A673 (cell line): ENCODE data around the gene CEP57L1. TPM values are rescaled to one million over a fixed set of nuclear protein-coding genes. Genes with fewer than 3 reads are reported as not detected.

Experiments used
- BruUV-seq: library from RNA; stranded (reverse); fragments of 400-500 nt; replicated peaks from 2 replicates; lab custom pipeline; 2021; lab: Mats Ljungman, UMichigan
- CTCF ChIA-PET: fragments of 300-600 bp; sonication (Branson Sonifier 250); formaldehyde crosslinking; loops from one replicate; lab custom pipeline; 2022; ENCODE audit warnings: antibody characterized with exemption; lab: Charles Lee
- POLR2A ChIA-PET: fragments of 300-600 bp; sonication (Branson Sonifier 250); formaldehyde crosslinking; loops from one replicate; lab custom pipeline; 2022; ENCODE audit warnings: antibody characterized with exemption; ENCODE audit not compliant: low non-redundant PET; lab: Charles Lee
- DNase-seq: peaks from one replicate; pipeline ENCODE4 v3.0.0-alpha.2; 2015; ENCODE audit warnings: low spot score
- H3K27ac ChIP-seq: fragments of 200-600 bp; sonication (generic); 2 replicates; pipeline ENCODE4 v1.5.1; 2016; ENCODE audit warnings: mixed run types, low read depth, mild to moderate bottlenecking, mixed read lengths, antibody characterized with exemption, low read length; ENCODE audit not compliant: poor library complexity, severe bottlenecking
- H3K27me3 ChIP-seq: fragments of 200-600 bp; sonication (generic); replicated peaks from 2 replicates; pipeline ENCODE4 v1.6.1; 2017; ENCODE audit warnings: mixed run types, low read depth, mild to moderate bottlenecking, mixed read lengths, antibody characterized with exemption, low read length; ENCODE audit not compliant: insufficient read depth, poor library complexity
- H3K36me3 ChIP-seq: fragments of 200-600 bp; sonication (generic); 2 replicates; pipeline ENCODE4 v1.6.1; 2016; ENCODE audit warnings: mixed run types, mild to moderate bottlenecking, mixed read lengths, antibody characterized with exemption, low read length; ENCODE audit not compliant: insufficient read depth, poor library complexity, severe bottlenecking
- H3K4me1 ChIP-seq: fragments of 200-600 bp; sonication (generic); 2 replicates; pipeline ENCODE4 v1.6.1; 2017; ENCODE audit warnings: mixed run types, mild to moderate bottlenecking, mixed read lengths, antibody characterized with exemption, low read length; ENCODE audit not compliant: insufficient read depth, poor library complexity, severe bottlenecking
- H3K4me3 ChIP-seq: fragments of 200-600 bp; sonication (generic); 2 replicates; pipeline ENCODE4 v1.5.1; 2016; ENCODE audit warnings: low read depth, mixed run types, mild to moderate bottlenecking, mixed read lengths, low read length; ENCODE audit not compliant: poor library complexity, severe bottlenecking
- H3K9me3 ChIP-seq: fragments of 200-600 bp; sonication (generic); 2 replicates; pipeline ENCODE4 v1.6.1; 2016; ENCODE audit warnings: mixed run types, low read depth, mild to moderate bottlenecking, mixed read lengths, antibody characterized with exemption, low read length; ENCODE audit not compliant: poor library complexity, severe bottlenecking
- CTCF ChIP-seq: fragments of 300-800, 200-600 bp; sonication (generic); conservative IDR thresholded peaks from 2 replicates; pipeline ENCODE4 v1.5.1; 2017; ENCODE audit warnings: low read depth, mild to moderate bottlenecking, antibody characterized with exemption, low read length, moderate library complexity, mixed read lengths
- EZH2 ChIP-seq: fragments of 200-600 bp; sonication (generic); IDR thresholded peaks from 2 replicates; pipeline ENCODE4 v1.6.1; 2017; ENCODE audit warnings: borderline replicate concordance, low read depth, mild to moderate bottlenecking, mixed read lengths, antibody characterized with exemption, low read length; ENCODE audit not compliant: poor library complexity, severe bottlenecking
- intact Hi-C: fragments of 100-400 bp; cut with micrococcal nuclease; formaldehyde crosslinking; loops from one replicate; pipeline ENCODE4 v1.10.0; 2022; ENCODE audit not compliant: unreplicated experiment
- total RNA-seq: library from RNA; stranded (reverse); gene quantifications from 2 replicates; pipeline ENCODE4 v1.2.3, GENCODE V29; 2021

Gene CEP57L1
- total RNA-seq, 1 experiment from 2014 or later: 25.7 TPM

- no peaks in the 10 kb centered on the region for H3K9me3 ChIP-seq
- no peak for DNase-seq
- no peaks in the 10 kb centered on the region for H3K4me1 ChIP-seq
- intact Hi-C loops: no loop called here
- H3K36me3 ChIP-seq: no peaks in the 10 kb centered on the region
- H3K27ac ChIP-seq: no peak overlapping the region
- CTCF ChIA-PET: no interaction called here
- TF ChIP-seq EZH2: no peak
- TF ChIP-seq CTCF: no peak
- no peaks in the 10 kb centered on the region for H3K27me3 ChIP-seq
- POLR2A ChIA-PET: no interaction called here
- no TSS peak for BruUV-seq
- H3K4me3 ChIP-seq: no peak overlapping the region
These were observed 72.3 kb downstream of the CEP57L1 start for GRCh38 chr6:109167562-109167961.

DNA sequence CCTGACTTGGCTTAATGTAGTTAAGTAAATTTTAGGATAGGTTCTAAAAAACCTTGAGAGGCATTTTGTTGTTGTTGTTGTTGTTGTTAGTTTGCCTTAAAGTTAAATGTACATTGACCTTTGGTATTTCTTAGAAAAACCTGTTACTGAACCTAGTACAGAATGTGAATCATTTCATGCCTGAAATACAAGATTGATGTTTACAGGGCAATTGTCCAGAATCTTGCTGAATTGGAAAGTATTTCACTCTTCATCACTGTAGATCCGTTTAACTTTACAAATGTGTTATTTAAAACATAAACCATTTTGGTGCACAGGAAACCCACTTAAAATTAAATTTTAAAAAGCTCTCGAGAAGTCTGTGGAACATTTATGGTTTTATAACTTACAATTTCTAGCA lies 75.0 kb downstream of the CEP57L1 start:
- no peaks in the 10 kb centered on the region for H3K4me1 ChIP-seq
- DNase-seq: no peak
- H3K4me3 ChIP-seq: no peak overlapping the region
- no peak overlapping the region for H3K27ac ChIP-seq
- ChIA-PET CTCF (no interaction called here), POLR2A (no interaction called here)
- intact Hi-C loops: no loop called here
- TF ChIP-seq CTCF (no peak), EZH2 (no peak)
- H3K36me3 ChIP-seq: no peaks in the 10 kb centered on the region
- H3K9me3 ChIP-seq: no peaks in the 10 kb centered on the region
- BruUV-seq: no TSS peak
- H3K27me3 ChIP-seq: no peaks in the 10 kb centered on the region

GRCh38 chr6:109172101-109172746 lies 76.9 kb downstream of the CEP57L1 start:
- ChIA-PET CTCF (no interaction called here), POLR2A (no interaction called here)
- intact Hi-C loops: no loop called here
- Histone ChIP-seq H3K36me3 (no peaks in the 10 kb centered on the region), H3K4me3 (no peak overlapping the region), H3K27me3 (no peaks in the 10 kb centered on the region), H3K27ac (no peak overlapping the region), H3K4me1 (no peaks in the 10 kb centered on the region), H3K9me3 (no peaks in the 10 kb centered on the region)
- no peak for DNase-seq
- TF ChIP-seq EZH2 (no peak), CTCF (no peak)
- no TSS peak for BruUV-seq
